A549 (cell line): ENCODE measurements around the gene PAPSS2. TPM values are rescaled to one million over a fixed set of nuclear protein-coding genes. Genes with fewer than 3 reads are reported as not detected.

ENCODE experiments used
- ATAC-seq, 2 experiments: fragments of 200-7000 bp in 1 of 2; fragments of >200 bp in 1 of 2; cut with Nextera tagmentation in 1 of 2; cut with Tn5 transposase in 1 of 2; 3 replicates each; pipeline versions ENCODE4 v1.8.0 to v1.9.1; 2018 to 2020; ENCODE audit warnings: mild to moderate bottlenecking in 1 of 2, moderate library complexity in 1 of 2
- CTCF ChIA-PET: fragments of 300-600 bp; sonication (Branson Sonifier 250); formaldehyde crosslinking; extraction: SDS; loops from one replicate; lab custom pipeline; 2021; ENCODE audit warnings: antibody characterized with exemption, inconsistent platforms; lab: Yijun Ruan, JAX
- POLR2A ChIA-PET: fragments of 350-600 bp; formaldehyde crosslinking; extraction: SDS; loops from one replicate; lab custom pipeline; 2021; ENCODE audit warnings: antibody characterized with exemption, inconsistent platforms; lab: Yijun Ruan, JAX
- DNase-seq, 2 experiments: peaks; one replicate each; pipeline versions ENCODE4 v3.0.0 to v3.0.0-alpha.2; 2011 to 2016; ENCODE audit warnings: low read depth in 1 of 2, low spot score in 1 of 2
- FAIRE-seq: peaks from 2 replicates; lab custom pipeline; 2011; peaks lifted over from hg19 to GRCh38; lab: Jason Lieb, UNC
- H3K27ac ChIP-seq, 2 experiments: fragments of >200 bp; sonication (Bioruptor Twin); formaldehyde crosslinking; 3 replicates each; pipeline ENCODE4 v1.5.1; 2016 to 2017
- H3K4me1 ChIP-seq: fragments of >200 bp; sonication (Bioruptor Twin); formaldehyde crosslinking; 3 replicates; pipeline ENCODE4 v1.6.1; 2016
- H3K4me2 ChIP-seq: fragments of >200 bp; sonication (Bioruptor Twin); formaldehyde crosslinking; 3 replicates; pipeline ENCODE4 v1.6.1; 2016
- H3K4me3 ChIP-seq: fragments of >200 bp; sonication (Bioruptor Twin); formaldehyde crosslinking; 3 replicates; pipeline ENCODE4 v1.5.1; 2016
- H3K9me3 ChIP-seq: fragments of >200 bp; sonication (Bioruptor Twin); formaldehyde crosslinking; 3 replicates; pipeline ENCODE4 v1.6.1; 2016
- BHLHE40 ChIP-seq: IDR thresholded peaks from 2 replicates; pipeline ENCODE4 v1.6.1; 2012; ENCODE audit warnings: low read depth, low read length, inconsistent platforms
- CEBPB ChIP-seq, 2 experiments: fragments of >200 bp in 1 of 2; sonication (Bioruptor Twin) in 1 of 2; formaldehyde crosslinking in 1 of 2; IDR thresholded peaks; 2 replicates each; pipeline ENCODE4 v1.6.1; 2012 to 2016
- CTCF ChIP-seq: fragments of >200 bp; sonication (Bioruptor Twin); formaldehyde crosslinking; IDR thresholded peaks from 3 replicates; pipeline ENCODE4 v1.5.1; 2016
- E2F6 ChIP-seq: IDR thresholded peaks from 2 replicates; pipeline ENCODE4 v1.6.1; 2012; ENCODE audit warnings: low read depth, borderline replicate concordance
- ELK1 ChIP-seq: fragments of 150-350 bp; IDR thresholded peaks from 2 replicates; pipeline ENCODE4 v1.6.1; 2014; ENCODE audit warnings: low read depth, mild to moderate bottlenecking, low read length
- EP300 ChIP-seq, 2 experiments: fragments of >200 bp; sonication (Bioruptor Twin); formaldehyde crosslinking; IDR thresholded peaks; 2 replicates in 1 of 2; 3 replicates in 1 of 2; pipeline ENCODE4 v1.6.1; 2016 to 2017
- FOSL2 ChIP-seq, 2 experiments: fragments of 450-650 bp in 1 of 2; fragments of >200 bp in 1 of 2; sonication (Bioruptor Twin) in 1 of 2; formaldehyde crosslinking; IDR thresholded peaks; 2 replicates each; pipeline versions ENCODE4 v1.5.0 to v1.6.1; 2016 to 2020; ENCODE audit warnings: mild to moderate bottlenecking in 1 of 2, moderate library complexity in 1 of 2
- FOXS1 ChIP-seq: fragments of 250-450 bp; sonication (Bioruptor Pico); IDR thresholded peaks from 2 replicates; pipeline ENCODE4 v1.5.0; 2020; ENCODE audit warnings: mild to moderate bottlenecking, moderate library complexity
- HDAC2 ChIP-seq: fragments of 200-600 bp; sonication (generic); IDR thresholded peaks from 2 replicates; pipeline ENCODE4 v1.6.1; 2016
- HOXB13 ChIP-seq: fragments of 250-450 bp; sonication (Bioruptor Pico); IDR thresholded peaks from 2 replicates; pipeline ENCODE4 v1.5.0; 2020; ENCODE audit warnings: low read depth, mild to moderate bottlenecking, moderate library complexity
- JUNB ChIP-seq: fragments of >200 bp; sonication (Bioruptor Twin); formaldehyde crosslinking; IDR thresholded peaks from 2 replicates; pipeline ENCODE4 v1.6.1; 2016
- KDM5A ChIP-seq: fragments of 200-600 bp; sonication (generic); IDR thresholded peaks from 2 replicates; pipeline ENCODE4 v1.6.1; 2016; ENCODE audit warnings: antibody characterized with exemption, mild to moderate bottlenecking
- NPAS2 ChIP-seq: fragments of 250-450 bp; sonication (Bioruptor Pico); IDR thresholded peaks from 2 replicates; pipeline ENCODE4 v1.8.0; 2022; ENCODE audit warnings: mild to moderate bottlenecking, moderate library complexity, borderline replicate concordance
- NR3C1 ChIP-seq: fragments of >200 bp; sonication (Bioruptor Twin); formaldehyde crosslinking; IDR thresholded peaks from 3 replicates; pipeline ENCODE4 v1.6.1; 2017
- POLR2A ChIP-seq: IDR thresholded peaks from 2 replicates; pipeline ENCODE4 v1.6.1; 2012; ENCODE audit warnings: mild to moderate bottlenecking, low read length
- RAD21 ChIP-seq, 2 experiments: fragments of >200 bp in 1 of 2; sonication (Bioruptor Twin) in 1 of 2; formaldehyde crosslinking in 1 of 2; IDR thresholded peaks in 1 of 2; conservative IDR thresholded peaks in 1 of 2; 2 replicates in 1 of 2; 3 replicates in 1 of 2; pipeline ENCODE4 v1.6.1; 2012 to 2018; ENCODE audit warnings: inconsistent platforms in 1 of 2
- RCOR1 ChIP-seq: fragments of 150-350 bp; IDR thresholded peaks from 2 replicates; pipeline ENCODE4 v1.6.1; 2014; ENCODE audit warnings: antibody characterized with exemption, low read length, low read depth
- RFX5 ChIP-seq: fragments of 450-650 bp; IDR thresholded peaks from 2 replicates; pipeline ENCODE4 v1.7.1; 2014; ENCODE audit warnings: antibody characterized with exemption, mild to moderate bottlenecking, moderate library complexity
- SMC3 ChIP-seq: fragments of >200 bp; sonication (Bioruptor Twin); formaldehyde crosslinking; IDR thresholded peaks from 3 replicates; pipeline ENCODE4 v1.6.1; 2018; ENCODE audit warnings: inconsistent platforms
- ZFP36 ChIP-seq: fragments of 450-650 bp; IDR thresholded peaks from 2 replicates; pipeline ENCODE4 v1.6.1; 2014; ENCODE audit warnings: borderline replicate concordance; ENCODE audit not compliant: partially characterized antibody
- WGBS: methylation state at CpG from one replicate; pipeline ENCODE4 v1.1.6; 2017; ENCODE audit errors: missing lambda C conversion rate; 5-methylcytosine and 5-hydroxymethylcytosine counted together
- polyA plus RNA-seq, 4 experiments: library from polyadenylated mRNA; depleted of rRNA in 3 of 4; stranded (reverse); fragments of >200 nt; fragmentation: RNase III in 1 of 4; extraction: RNeasy Plus Mini Kit Qiagen cat#74134 plus additional on column Dnase treatment in 1 of 4; gene quantifications; 2 replicates in 3 of 4; 3 replicates in 1 of 4; pipeline ENCODE4 v1.2.3, GENCODE V29; 2011 to 2017

The PAPSS2 gene
- polyA plus RNA-seq, 2 of the 4 experiments (the other 2 are of a cell fraction), result 27.7 to 29.0 TPM

- ChIA-PET CTCF (interaction anchor here (0.7 to 1.5 kb wide), 3 partner anchors 9 to 108 kb away, joined by 3 read pairs; partner anchors contain the start of gene PAPSS2), POLR2A (no interaction called here)
- WGBS, result 83% methylated on average over 5 of the region's 5 CpGs
- FAIRE-seq, result no peak
- Histone ChIP-seq H3K4me2 (no peak overlapping the region), H3K9me3 (no peaks in the 10 kb centered on the region), H3K4me3 (no peak overlapping the region), H3K4me1 (peaks cover 23% of the 10 kb centered on the region), H3K27ac (0 out of 6 replicates have a peak overlapping the region, but pooled peaks of 1 of the 2 experiments have one; percentile 33)
- peak in 1 of 2 experiments; percentile 49; a peak in 2 of 6 replicates for ATAC-seq
- no peak for DNase-seq
- no peak for TF ChIP-seq NR3C1
- TF ChIP-seq RCOR1, result no peak
- TF ChIP-seq HOXB13, result no peak
- no peak for TF ChIP-seq KDM5A
- TF ChIP-seq POLR2A, result no peak
- no peak for TF ChIP-seq BHLHE40
- TF ChIP-seq JUNB, result no peak
- no peak for TF ChIP-seq ZFP36
- TF ChIP-seq FOXS1 (CRISPR knock-in tag), result no peak
- TF ChIP-seq E2F6, result no peak
Measured at GRCh38 chr10:87767253-87767652, 107.6 kb downstream of the PAPSS2 start.

- FAIRE-seq (peak; percentile 73), DNase-seq (peak; percentile 21 to 30), ATAC-seq (peak; percentile 71; a peak in 4 of 6 replicates)
- Histone ChIP-seq H3K27ac (no peak overlapping the region), H3K4me2 (no peak overlapping the region), H3K4me1 (peaks cover 15% of the 10 kb centered on the region), H3K9me3 (no peaks in the 10 kb centered on the region), H3K4me3 (no peak overlapping the region)
- CTCF ChIA-PET, result interaction anchor here (1.3 to 2.1 kb wide), 7 partner anchors 9 to 238 kb away, joined by 3 to 5 read pairs (median 4); partner anchors contain the start of gene PAPSS2
- POLR2A ChIA-PET, result no interaction called here
- WGBS, result 78% methylated on average over 2 of the region's 2 CpGs
- TF ChIP-seq ZFP36 (no peak), RFX5 (no peak), CEBPB (IDR thresholded peaks at IDR 0.05) (no peak), KDM5A (no peak), FOSL2 (IDR thresholded peaks at IDR 0.05) (no peak), FOSL2 (CRISPR knock-in tag; IDR thresholded peaks at IDR 0.05) (no peak), RAD21 (conservative IDR thresholded peaks at IDR 0.05 in 1 of 2, IDR thresholded peaks at IDR 0.05 in 1 of 2) (peak; percentile 71 to 78), CTCF (peak; percentile 70), HDAC2 (no peak), ELK1 (no peak), EP300 (IDR thresholded peaks at IDR 0.05) (no peak), SMC3 (peak; percentile 66), HOXB13 (no peak)
Measured at GRCh38 chr10:87771871-87772500, 112.3 kb downstream of the PAPSS2 start.

- Histone ChIP-seq H3K4me1 (no peaks in the 10 kb centered on the region), H3K27ac (no peak overlapping the region), H3K4me2 (no peak overlapping the region)
- CTCF ChIA-PET, result interaction anchor here (0.7 to 1.2 kb wide), 5 partner anchors 12 to 242 kb away, joined by 3 read pairs; no protein-coding TSS in a partner anchor
- no peak for TF ChIP-seq NPAS2
- TF ChIP-seq, all 56 proteins: peak for 0
- DNase-seq, result no peak
- WGBS, result 65% methylated on average over 4 of the region's 4 CpGs
- ATAC-seq, result peak in 1 of 2 experiments; percentile 30; a peak in 1 of 6 replicates
- Histone ChIP-seq H3K4me3 (no peak overlapping the region), H3K9me3 (no peaks in the 10 kb centered on the region)
- peak; percentile 32 for FAIRE-seq
- POLR2A ChIA-PET, result no interaction called here
Measured at GRCh38 chr10:87775766-87776165, 116.1 kb downstream of the PAPSS2 start.
